K562 (cell line): Measurements from ENCODE around the gene PAQR8. TPM values are rescaled to one million over a fixed set of nuclear protein-coding genes. Genes with fewer than 3 reads are reported as not detected.

Experiments
- ATAC-seq: fragments of 200-7000 bp; cut with Tn5 transposase; 3 replicates; pipeline ENCODE4 v1.9.1; 2020; ENCODE audit warnings: moderate library complexity
- BruUV-seq: library from RNA; stranded (reverse); fragments of 400-500 nt; replicated peaks from 2 replicates; lab custom pipeline; 2021; lab: Mats Ljungman, UMichigan
- CTCF ChIA-PET: fragments of 300-600 bp; formaldehyde crosslinking; extraction: SDS; loops from one replicate; lab custom pipeline; 2021; ENCODE audit warnings: low intra/inter-chr PET ratio; lab: Yijun Ruan, JAX
- POLR2A ChIA-PET: fragments of 300-600, 350-650 bp; sonication (Branson Sonifier 250); formaldehyde crosslinking; extraction: SDS; loops from one replicate; lab custom pipeline; 2021; ENCODE audit warnings: antibody characterized with exemption, inconsistent platforms; lab: Yijun Ruan, JAX
- DNase-seq, 4 experiments: peaks; one replicate each; pipeline versions ENCODE4 v3.0.0 to v3.0.0-alpha.2; 2011 to 2018; ENCODE audit warnings: low spot score in 3 of 4, mixed read lengths in 3 of 4; ENCODE audit errors: extremely low read depth in 1 of 4
- FAIRE-seq: peaks from 2 replicates; lab custom pipeline; 2011; peaks lifted over from hg19 to GRCh38; lab: Jason Lieb, UNC
- H2AFZ ChIP-seq: 2 replicates; pipeline ENCODE4 v1.6.0; 2011; ENCODE audit warnings: low read depth, low read length, control low read depth, inconsistent platforms
- H3K27ac ChIP-seq: fragments of 200-600 bp; 3 replicates; pipeline ENCODE4 v1.8.0; 2011; ENCODE audit warnings: low read depth, mild to moderate bottlenecking, control low read depth, inconsistent platforms, low read length, moderate library complexity, mixed read lengths; ENCODE audit errors: extremely low read depth
- H3K27me3 ChIP-seq, 2 experiments: fragments of 300-600 bp in 1 of 2; 2 replicates in 1 of 2; 3 replicates in 1 of 2; pipeline versions ENCODE4 v1.6.0 to v1.8.0; 2011; ENCODE audit warnings: inconsistent platforms in 2 of 2, low read length in 2 of 2, mild to moderate bottlenecking in 1 of 2, mixed read lengths in 1 of 2, moderate library complexity in 1 of 2; ENCODE audit not compliant: control insufficient read depth in 2 of 2, insufficient read depth in 2 of 2
- H3K36me3 ChIP-seq: fragments of 300-600 bp; 3 replicates; pipeline ENCODE4 v1.8.0; 2011; ENCODE audit warnings: mild to moderate bottlenecking, low read length, inconsistent platforms; ENCODE audit not compliant: control insufficient read depth, insufficient read depth
- H3K4me1 ChIP-seq, 2 experiments: fragments of 200-600 bp in 1 of 2; replicated peaks in 1 of 2; 2 replicates in 1 of 2; 3 replicates in 1 of 2; pipeline versions ENCODE4 v1.5.1 to v1.8.0; 2011; ENCODE audit warnings: inconsistent platforms in 2 of 2, low read length in 2 of 2, mild to moderate bottlenecking in 1 of 2, mixed read lengths in 1 of 2, moderate library complexity in 1 of 2; ENCODE audit not compliant: control insufficient read depth in 2 of 2, insufficient read depth in 2 of 2
- H3K4me2 ChIP-seq: 2 replicates; pipeline ENCODE4 v1.6.1; 2011; ENCODE audit warnings: low read length, control low read depth, inconsistent platforms, mixed read lengths; ENCODE audit not compliant: insufficient read depth
- H3K4me3 ChIP-seq: fragments of 200-600 bp; sonication (generic), shearing (Covaris generic); 2 replicates; pipeline ENCODE4 v1.5.1; 2016; ENCODE audit warnings: control low read depth, inconsistent platforms
- H3K79me2 ChIP-seq: fragments of 200-600 bp; 3 replicates; pipeline ENCODE4 v1.8.0; 2011; ENCODE audit warnings: low read length, inconsistent platforms; ENCODE audit not compliant: control insufficient read depth, insufficient read depth
- H3K9ac ChIP-seq, 2 experiments: 2 replicates each; pipeline versions ENCODE4 v1.6.0 to v1.6.1; 2011; ENCODE audit warnings: low read depth in 2 of 2, low read length in 2 of 2, control low read depth in 1 of 2, inconsistent platforms in 1 of 2, mild to moderate bottlenecking in 1 of 2, mixed read lengths in 1 of 2; ENCODE audit not compliant: insufficient read depth in 1 of 2
- H3K9me1 ChIP-seq: one replicate; pipeline ENCODE4 v1.6.0; 2011; ENCODE audit warnings: inconsistent platforms, mild to moderate bottlenecking, low read length, moderate library complexity; ENCODE audit not compliant: control insufficient read depth, insufficient read depth
- H3K9me3 ChIP-seq: replicated peaks from 2 replicates; pipeline ENCODE4 v1.5.1; 2011; ENCODE audit warnings: low read depth, low read length, inconsistent platforms; ENCODE audit not compliant: control insufficient read depth, insufficient read depth
- H4K20me1 ChIP-seq: replicated peaks from 2 replicates; pipeline ENCODE4 v1.6.1; 2011; ENCODE audit warnings: low read length, inconsistent platforms, mixed read lengths; ENCODE audit not compliant: control insufficient read depth, insufficient read depth
- C11orf30 ChIP-seq: fragments of 450-650 bp; IDR thresholded peaks from 2 replicates; pipeline ENCODE4 v1.6.1; 2016; ENCODE audit warnings: low read depth, mild to moderate bottlenecking
- CREB5 ChIP-seq: fragments of 250-450 bp; sonication (Bioruptor Pico); IDR thresholded peaks from 2 replicates; pipeline ENCODE4 v1.5.0; 2020; ENCODE audit warnings: mild to moderate bottlenecking
- CREBBP ChIP-seq: IDR thresholded peaks from one replicate; pipeline ENCODE4 v1.6.1; 2012; ENCODE audit warnings: low read depth, mild to moderate bottlenecking, control low read depth, inconsistent platforms, low read length
- DACH1 ChIP-seq: fragments of 450-650 bp; IDR thresholded peaks from 2 replicates; pipeline ENCODE4 v1.6.1; 2018; ENCODE audit not compliant: partially characterized antibody
- E2F4 ChIP-seq: sonication (generic); formaldehyde crosslinking; IDR thresholded peaks from 2 replicates; pipeline ENCODE4 v1.8.0; 2022; ENCODE audit warnings: mild to moderate bottlenecking, low read depth, missing genetic modification reagents
- FOXM1 ChIP-seq, 2 experiments: fragments of 450-650 bp in 1 of 2; sonication (generic) in 1 of 2; formaldehyde crosslinking in 1 of 2; IDR thresholded peaks; 2 replicates each; pipeline versions ENCODE4 v1.6.1 to v1.9.0; 2017 to 2022; ENCODE audit warnings: low read depth in 2 of 2, mild to moderate bottlenecking in 2 of 2, missing genetic modification reagents in 1 of 2, moderate library complexity in 1 of 2
- MAFF ChIP-seq: IDR thresholded peaks from 2 replicates; pipeline ENCODE4 v1.6.1; 2012; ENCODE audit warnings: low read length, improper control_type of control experiment
- MAFG ChIP-seq: fragments of 450-650 bp; conservative IDR thresholded peaks from 2 replicates; pipeline ENCODE4 v1.6.1; 2016; ENCODE audit warnings: missing genetic modification characterization, missing compliant biosample characterization
- MAFK ChIP-seq: IDR thresholded peaks from 2 replicates; pipeline ENCODE4 v1.6.1; 2011; ENCODE audit warnings: low read length, improper control_type of control experiment
- POLR2AphosphoS5 ChIP-seq: IDR thresholded peaks from 2 replicates; pipeline ENCODE4 v1.6.1; 2011; ENCODE audit warnings: mild to moderate bottlenecking, low read depth, low read length, moderate library complexity; ENCODE audit not compliant: control insufficient read depth, insufficient read depth
- RAD51 ChIP-seq: fragments of 450-650 bp; IDR thresholded peaks from 2 replicates; pipeline ENCODE4 v1.7.1; 2016; ENCODE audit warnings: low read depth, mild to moderate bottlenecking, borderline replicate concordance
- RFX1 ChIP-seq: fragments of 450-650 bp; IDR thresholded peaks from 2 replicates; pipeline ENCODE4 v1.6.1; 2016; ENCODE audit warnings: mild to moderate bottlenecking, moderate library complexity
- RUNX1 ChIP-seq: sonication (generic); IDR thresholded peaks from 2 replicates; pipeline ENCODE4 v1.6.1; 2016; ENCODE audit warnings: antibody characterized with exemption, low read depth
- SMAD2 ChIP-seq: fragments of 150-350 bp; IDR thresholded peaks from 2 replicates; pipeline ENCODE4 v1.6.1; 2014; ENCODE audit warnings: low read depth, mild to moderate bottlenecking, low read length
- SMARCB1 ChIP-seq: IDR thresholded peaks from 2 replicates; pipeline ENCODE4 v1.6.1; 2011; ENCODE audit warnings: improper control_type of control experiment, low read depth; ENCODE audit not compliant: insufficient read length
- SNAPC5 ChIP-seq: fragments of 250-450 bp; sonication (Bioruptor Pico); IDR thresholded peaks from 2 replicates; pipeline ENCODE4 v1.8.0; 2021; ENCODE audit warnings: moderate library complexity, mild to moderate bottlenecking, inconsistent platforms
- USF1 ChIP-seq: sonication (generic); formaldehyde crosslinking; IDR thresholded peaks from 2 replicates; pipeline ENCODE4 v1.9.0; 2022; ENCODE audit warnings: mild to moderate bottlenecking, missing genetic modification reagents
- USF2 ChIP-seq: sonication (generic); formaldehyde crosslinking; IDR thresholded peaks from 2 replicates; pipeline ENCODE4 v1.5.0; 2020; ENCODE audit warnings: missing genetic modification reagents
- ZNF316 ChIP-seq: fragments of 450-650 bp; IDR thresholded peaks from 2 replicates; pipeline ENCODE4 v1.6.1; 2016
- WGBS: fragments of 100-300 bp; shearing (Covaris generic); methylation state at CpG from one replicate; pipeline ENCODE4 v1.1.6; 2016; ENCODE audit warnings: low coverage, mixed read lengths; ENCODE audit not compliant: insufficient coverage; ENCODE audit errors: missing lambda C conversion rate; 5-methylcytosine and 5-hydroxymethylcytosine counted together
- in situ Hi-C: fragments of 300-500 bp; cut with MboI; formaldehyde crosslinking; loops from 4 replicates; pipeline ENCODE4 v1.15.0; 2018; ENCODE audit warnings: inconsistent platforms, mixed read lengths
- intact Hi-C: fragments of 100-400 bp; cut with micrococcal nuclease; formaldehyde crosslinking; loops from 2 replicates; pipeline ENCODE4 v1.14.2; 2022
- polyA plus RNA-seq, 8 experiments: library from polyadenylated mRNA; depleted of rRNA in 4 of 8; stranded (reverse) in 5 of 8; unstranded in 3 of 8; fragments of >200 nt; fragmentation: Nextera tagmentation in 2 of 8; fragmentation: Illumina TruSeq in 1 of 8; extraction: Ambion mirVana in 2 of 8; extraction: Trizol in 1 of 8; gene quantifications; 2 replicates each; pipeline versions ENCODE4 v1.2.1 to v1.2.3, GENCODE V29; 2011 to 2014; ENCODE audit warnings: inconsistent platforms in 1 of 8, missing spikeins in 1 of 8
- total RNA-seq, 7 experiments: library from RNA; depleted of rRNA in 6 of 7; stranded (reverse); fragments of >200 nt in 6 of 7; fragmentation: Illumina TruSeq in 2 of 7; extraction: Trizol in 2 of 7; gene quantifications; 2 replicates each; pipeline versions ENCODE4 v1.2.1 to v1.2.3, GENCODE V29; 2011 to 2021; ENCODE audit warnings: low replicate concordance in 1 of 7

Gene PAQR8
- total and polyA plus RNA-seq, 9 of the 15 experiments (the other 6 are each of a cell fraction or from before 2014, with no cell fraction given), result 1.4 to 10.2 (median 3.5) TPM

GRCh38 chr6:52336919-52337561, 24.9 kb upstream of the PAQR8 start:
- Histone ChIP-seq H3K9ac (no peak overlapping the region), H3K27me3 (no peaks in the 10 kb centered on the region), H2AFZ (peak overlapping the region; percentile 90), H3K4me1 (peaks cover 6 to 39% of the 10 kb centered on the region in 2 experiments; a peak in 4 of 5 replicates), H3K9me3 (no peaks in the 10 kb centered on the region), H3K27ac (peak overlapping the region; percentile 53; the same call in 2 of the 3 replicates), H3K9me1 (peaks cover 3% of the 10 kb centered on the region), H3K4me3 (no peak overlapping the region), H4K20me1 (no peaks in the 10 kb centered on the region), H3K36me3 (no peaks in the 10 kb centered on the region), H3K79me2 (no peaks in the 10 kb centered on the region), H3K4me2 (no peak overlapping the region)
- peak; percentile 70 for TF ChIP-seq USF2 (CRISPR knock-in tag)
- TF ChIP-seq RFX1, result no peak
- no peak for TF ChIP-seq CREBBP
- peak; percentile 92 for TF ChIP-seq ZNF316
- peak; percentile 67 for TF ChIP-seq MAFK
- no peak for TF ChIP-seq E2F4 (CRISPR knock-in tag)
- no peak for TF ChIP-seq SMAD2
- no peak for TF ChIP-seq DACH1
- no peak for TF ChIP-seq POLR2AphosphoS5
- TF ChIP-seq RAD51, result peak; percentile 53; the same call in 1 of the 2 replicates
- no peak for TF ChIP-seq CREB5 (CRISPR knock-in tag)
- TF ChIP-seq USF1 (CRISPR knock-in tag), result peak; percentile 63
- peak; percentile 81 for TF ChIP-seq C11orf30
- peak; percentile 71 for TF ChIP-seq MAFF
- no peak for TF ChIP-seq SMARCB1
- no peak for TF ChIP-seq SNAPC5
- no peak for TF ChIP-seq RUNX1
- no peak for TF ChIP-seq FOXM1 (IDR thresholded peaks at IDR 0.05; ENCODE audit: low read depth)
- no peak for TF ChIP-seq FOXM1 (CRISPR knock-in tag; IDR thresholded peaks at IDR 0.05; ENCODE audit: low read depth)
- peak; percentile 72 for TF ChIP-seq MAFG (tag)
- no TSS peak for BruUV-seq
- ChIA-PET CTCF (no interaction called here), POLR2A (interaction anchor here (0.9 to 2.0 kb wide), 4 partner anchors 9 to 16 kb away, joined by 4 to 9 read pairs (median 4); no protein-coding TSS in a partner anchor)
- ATAC-seq, result peak; percentile 5; the same call in 1 of the 3 replicates
- peak in 3 of 4 experiments; percentile 41 to 54 (median 44) for DNase-seq
- WGBS, result 91% methylated on average over 6 of the region's 6 CpGs
- in situ Hi-C loops (no loop called here), intact Hi-C loops (no loop called here)
- FAIRE-seq, result no peak
